ENCODE data around the gene RBPMS2. TPM values are rescaled to one million over a fixed set of nuclear protein-coding genes. Genes with fewer than 3 reads are reported as not detected.

RBPMS2 gene
- total RNA-seq, 1 experiment from 2014 or later: not detected

DNA sequence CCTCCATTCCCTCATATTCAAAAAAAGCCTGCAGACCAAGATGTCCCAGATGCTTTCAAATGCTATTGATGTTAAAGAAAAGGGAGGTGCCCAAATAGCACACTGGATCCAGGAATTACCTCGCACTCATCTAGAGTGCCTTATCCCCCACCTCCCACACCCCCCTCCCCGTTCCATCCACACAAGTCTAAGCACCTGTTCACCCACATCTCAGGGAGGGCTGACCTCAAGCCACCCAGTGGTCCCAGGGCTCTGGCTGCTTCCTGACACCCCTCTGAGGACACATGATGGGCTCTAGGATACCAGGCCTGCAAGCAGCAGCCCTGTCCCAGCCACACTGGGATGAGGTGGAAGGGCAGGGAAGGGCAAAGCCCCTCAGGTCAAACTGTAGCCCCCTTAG, 4.8 kb downstream of the RBPMS2 start:
- Histone ChIP-seq H3K9me2 (replicated peaks; ENCODE audit: insufficient read depth, low read length) (no peaks in the 10 kb centered on the region), H3K4me3 (ENCODE audit: low read length) (no peak overlapping the region), H3K36me3 (ENCODE audit: insufficient read depth, low read length) (no peaks in the 10 kb centered on the region), H2AFZ (ENCODE audit: low read length) (no peak overlapping the region), H3K9me3 (ENCODE audit: low read length) (no peaks in the 10 kb centered on the region), H3K27ac (ENCODE audit: low read length) (no peak overlapping the region), H3K79me2 (ENCODE audit: low read length) (no peaks in the 10 kb centered on the region), H4K20me1 (ENCODE audit: insufficient read depth, low read depth, low read length) (no peaks in the 10 kb centered on the region), H3K9ac (ENCODE audit: low read length) (no peak overlapping the region), H3K27me3 (ENCODE audit: low read length) (no peaks in the 10 kb centered on the region), H3K4me1 (ENCODE audit: low read length) (no peaks in the 10 kb centered on the region), H3K4me2 (ENCODE audit: low read depth, low read length, poor library complexity, severe bottlenecking) (no peak overlapping the region)
- no peak for DNase-seq

DNA sequence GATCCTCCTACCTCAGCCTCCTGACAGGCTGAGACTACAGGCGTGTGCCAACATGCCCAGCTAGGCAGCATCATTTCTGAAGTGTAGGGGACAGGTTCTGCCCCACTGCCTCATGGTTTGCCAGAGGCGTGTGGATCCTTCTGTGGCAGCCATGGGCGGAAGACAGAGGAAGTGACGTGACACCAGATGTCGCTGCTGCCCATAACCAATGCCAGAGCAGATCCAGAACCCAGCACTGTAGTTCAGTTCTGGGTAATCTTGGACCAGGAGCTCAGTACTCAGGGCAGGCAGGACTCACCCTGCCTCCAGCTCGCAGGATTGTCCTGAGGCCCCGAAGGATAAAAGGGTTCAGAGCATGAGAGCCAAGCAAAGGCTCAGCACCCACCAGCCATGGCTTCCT, 8.2 kb downstream of the RBPMS2 start:
- Histone ChIP-seq H3K4me1 (ENCODE audit: low read length) (no peaks in the 10 kb centered on the region), H3K4me2 (ENCODE audit: low read depth, low read length, poor library complexity, severe bottlenecking) (no peak overlapping the region), H3K27ac (ENCODE audit: low read length) (no peak overlapping the region), H4K20me1 (ENCODE audit: insufficient read depth, low read depth, low read length) (no peaks in the 10 kb centered on the region), H3K27me3 (ENCODE audit: low read length) (no peaks in the 10 kb centered on the region), H3K36me3 (ENCODE audit: insufficient read depth, low read length) (no peaks in the 10 kb centered on the region), H3K9me2 (replicated peaks; ENCODE audit: insufficient read depth, low read length) (no peaks in the 10 kb centered on the region), H3K79me2 (ENCODE audit: low read length) (no peaks in the 10 kb centered on the region), H2AFZ (ENCODE audit: low read length) (no peak overlapping the region), H3K9me3 (ENCODE audit: low read length) (no peaks in the 10 kb centered on the region), H3K9ac (ENCODE audit: low read length) (no peak overlapping the region), H3K4me3 (ENCODE audit: low read length) (no peak overlapping the region)
- DNase-seq: no peak

DNA sequence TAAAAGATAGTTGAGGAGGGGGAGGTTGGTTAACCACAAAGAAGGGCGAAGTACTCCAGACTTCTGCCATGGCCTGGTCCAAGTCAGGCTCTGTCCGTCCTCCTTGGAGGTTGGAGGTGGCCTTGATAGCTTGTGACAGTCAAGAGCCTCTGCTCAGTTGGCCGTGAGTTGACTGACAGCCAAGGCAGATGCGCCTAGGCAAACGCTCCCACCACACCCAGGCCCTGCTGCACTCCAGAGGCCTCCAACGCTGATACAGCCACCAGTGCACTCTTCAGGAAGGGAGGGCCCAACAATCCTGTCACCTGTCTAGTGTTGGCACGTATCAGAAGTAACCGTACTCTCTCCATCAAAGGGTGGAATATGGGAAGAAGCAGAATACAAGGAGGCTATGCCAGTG, 9.3 kb downstream of the RBPMS2 start:
- no peak overlapping the region for H3K4me3 ChIP-seq (ENCODE audit: low read length)
- no peaks in the 10 kb centered on the region for H3K9me2 ChIP-seq (replicated peaks; ENCODE audit: insufficient read depth, low read length)
- no peaks in the 10 kb centered on the region for H4K20me1 ChIP-seq (ENCODE audit: insufficient read depth, low read depth, low read length)
- no peaks in the 10 kb centered on the region for H3K36me3 ChIP-seq (ENCODE audit: insufficient read depth, low read length)
- H3K79me2 ChIP-seq (ENCODE audit: low read length): no peaks in the 10 kb centered on the region
- no peaks in the 10 kb centered on the region for H3K4me1 ChIP-seq (ENCODE audit: low read length)
- H3K9me3 ChIP-seq (ENCODE audit: low read length): no peaks in the 10 kb centered on the region
- no peak overlapping the region for H3K27ac ChIP-seq (ENCODE audit: low read length)
- no peak overlapping the region for H2AFZ ChIP-seq (ENCODE audit: low read length)
- no peak for DNase-seq
- no peak overlapping the region for H3K4me2 ChIP-seq (ENCODE audit: low read depth, low read length, poor library complexity, severe bottlenecking)
- no peaks in the 10 kb centered on the region for H3K27me3 ChIP-seq (ENCODE audit: low read length)
- H3K9ac ChIP-seq (ENCODE audit: low read length): no peak overlapping the region

DNA sequence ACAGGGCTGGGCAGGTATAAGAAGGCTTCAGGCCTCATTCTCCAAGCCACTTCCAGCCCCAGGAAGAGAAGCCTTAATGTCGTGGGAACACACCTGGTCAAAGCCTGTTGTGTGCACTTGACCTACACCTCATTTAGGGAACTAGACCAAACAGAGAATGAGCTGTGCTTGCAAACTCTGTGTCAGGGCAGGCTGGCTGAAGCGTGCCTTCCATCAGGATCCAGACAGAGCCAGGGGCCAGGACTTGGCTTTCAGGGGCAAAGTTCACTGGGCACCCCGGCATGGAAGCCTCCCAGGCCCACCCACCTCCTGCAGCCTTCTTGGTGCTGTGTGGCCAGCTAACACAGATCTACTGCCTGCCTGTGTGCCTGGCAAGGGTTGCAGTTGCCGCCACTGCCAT, 11.5 kb downstream of the RBPMS2 start:
- H3K9me3 ChIP-seq (ENCODE audit: low read length): no peaks in the 10 kb centered on the region
- H2AFZ ChIP-seq (ENCODE audit: low read length): no peak overlapping the region
- no peaks in the 10 kb centered on the region for H3K9me2 ChIP-seq (replicated peaks; ENCODE audit: insufficient read depth, low read length)
- H3K27me3 ChIP-seq (ENCODE audit: low read length): no peaks in the 10 kb centered on the region
- no peak for DNase-seq
- H4K20me1 ChIP-seq (ENCODE audit: insufficient read depth, low read depth, low read length): no peaks in the 10 kb centered on the region
- H3K9ac ChIP-seq (ENCODE audit: low read length): no peak overlapping the region
- H3K4me3 ChIP-seq (ENCODE audit: low read length): no peak overlapping the region
- H3K4me2 ChIP-seq (ENCODE audit: low read depth, low read length, poor library complexity, severe bottlenecking): no peak overlapping the region
- H3K79me2 ChIP-seq (ENCODE audit: low read length): no peaks in the 10 kb centered on the region
- no peaks in the 10 kb centered on the region for H3K4me1 ChIP-seq (ENCODE audit: low read length)
- H3K27ac ChIP-seq (ENCODE audit: low read length): no peak overlapping the region
- no peaks in the 10 kb centered on the region for H3K36me3 ChIP-seq (ENCODE audit: insufficient read depth, low read length)

DNA sequence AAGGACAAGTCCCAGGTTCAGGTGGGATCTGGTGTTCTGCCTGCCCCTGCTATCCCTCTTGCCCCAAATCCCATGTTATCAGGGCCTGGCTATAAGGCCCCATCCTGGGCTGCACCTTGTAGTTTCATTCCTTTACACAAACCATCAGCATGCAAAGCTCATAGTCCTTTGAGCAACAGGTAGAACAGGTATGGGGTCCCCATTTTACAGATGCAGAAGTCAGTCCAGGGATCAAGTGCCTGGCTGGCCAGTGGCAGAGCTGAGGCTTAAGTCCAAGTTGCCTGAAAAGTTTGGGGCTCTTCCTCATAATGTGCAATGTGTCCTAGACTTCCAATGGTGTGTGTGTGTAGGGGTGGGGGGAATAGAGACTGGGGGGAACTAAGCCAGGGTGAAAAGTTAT, 11.9 kb downstream of the RBPMS2 start:
- no peaks in the 10 kb centered on the region for H3K36me3 ChIP-seq (ENCODE audit: insufficient read depth, low read length)
- H3K9ac ChIP-seq (ENCODE audit: low read length): no peak overlapping the region
- no peaks in the 10 kb centered on the region for H3K9me2 ChIP-seq (replicated peaks; ENCODE audit: insufficient read depth, low read length)
- no peaks in the 10 kb centered on the region for H3K79me2 ChIP-seq (ENCODE audit: low read length)
- H4K20me1 ChIP-seq (ENCODE audit: insufficient read depth, low read depth, low read length): no peaks in the 10 kb centered on the region
- no peaks in the 10 kb centered on the region for H3K9me3 ChIP-seq (ENCODE audit: low read length)
- DNase-seq: no peak
- no peaks in the 10 kb centered on the region for H3K27me3 ChIP-seq (ENCODE audit: low read length)
- no peak overlapping the region for H3K27ac ChIP-seq (ENCODE audit: low read length)
- H3K4me1 ChIP-seq (ENCODE audit: low read length): no peaks in the 10 kb centered on the region
- no peak overlapping the region for H3K4me2 ChIP-seq (ENCODE audit: low read depth, low read length, poor library complexity, severe bottlenecking)
- H2AFZ ChIP-seq (ENCODE audit: low read length): no peak overlapping the region
- H3K4me3 ChIP-seq (ENCODE audit: low read length): no peak overlapping the region

DNA sequence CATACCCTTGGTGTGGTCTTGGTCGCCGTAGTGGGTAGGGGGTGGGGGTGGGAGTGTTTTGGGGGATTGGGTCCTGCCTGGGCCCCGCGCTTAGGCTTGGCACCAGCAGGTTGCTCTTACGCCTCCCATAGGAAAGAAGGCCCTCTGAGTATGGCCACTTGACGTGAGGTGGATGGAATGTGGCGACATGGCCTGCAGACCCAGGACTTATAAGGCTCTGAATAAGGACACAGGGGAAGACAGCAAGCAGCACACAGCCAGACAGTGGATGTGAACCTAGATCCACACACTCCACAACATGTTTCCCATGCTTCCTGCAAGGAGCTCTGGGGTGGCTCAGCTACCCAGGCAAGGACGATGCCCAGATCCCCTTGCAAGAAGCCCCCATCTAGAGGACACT, 12.4 kb downstream of the RBPMS2 start:
- no peaks in the 10 kb centered on the region for H3K36me3 ChIP-seq (ENCODE audit: insufficient read depth, low read length)
- DNase-seq: no peak
- H3K9me3 ChIP-seq (ENCODE audit: low read length): no peaks in the 10 kb centered on the region
- no peaks in the 10 kb centered on the region for H3K4me1 ChIP-seq (ENCODE audit: low read length)
- H3K4me2 ChIP-seq (ENCODE audit: low read depth, low read length, poor library complexity, severe bottlenecking): no peak overlapping the region
- H3K27me3 ChIP-seq (ENCODE audit: low read length): no peaks in the 10 kb centered on the region
- no peak overlapping the region for H3K4me3 ChIP-seq (ENCODE audit: low read length)
- no peaks in the 10 kb centered on the region for H3K79me2 ChIP-seq (ENCODE audit: low read length)
- H3K9me2 ChIP-seq (replicated peaks; ENCODE audit: insufficient read depth, low read length): no peaks in the 10 kb centered on the region
- no peak overlapping the region for H3K9ac ChIP-seq (ENCODE audit: low read length)
- no peak overlapping the region for H2AFZ ChIP-seq (ENCODE audit: low read length)
- no peaks in the 10 kb centered on the region for H4K20me1 ChIP-seq (ENCODE audit: insufficient read depth, low read depth, low read length)
- H3K27ac ChIP-seq (ENCODE audit: low read length): no peak overlapping the region

DNA sequence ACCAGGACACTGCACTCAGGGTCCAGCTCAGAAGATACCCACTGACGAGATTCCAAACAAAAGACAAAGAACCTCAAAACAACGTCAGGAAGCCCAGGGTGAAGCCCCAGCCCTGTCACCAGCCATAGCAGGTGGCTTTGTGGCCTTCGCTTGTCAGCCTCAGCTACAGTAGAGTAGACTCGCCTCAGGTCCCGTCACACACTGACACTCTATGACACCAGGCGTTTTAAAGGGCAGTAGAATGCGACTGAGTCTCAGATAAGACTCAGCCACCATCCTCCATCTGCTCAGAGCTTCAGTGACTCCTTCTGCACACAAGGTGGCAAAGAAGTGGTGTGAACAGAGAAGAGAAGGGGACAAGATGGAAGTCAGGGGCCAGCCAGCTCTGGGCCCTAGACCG, 12.8 kb downstream of the RBPMS2 start:
- Histone ChIP-seq H3K36me3 (ENCODE audit: insufficient read depth, low read length) (no peaks in the 10 kb centered on the region), H3K4me1 (ENCODE audit: low read length) (no peaks in the 10 kb centered on the region), H2AFZ (ENCODE audit: low read length) (no peak overlapping the region), H3K4me3 (ENCODE audit: low read length) (no peak overlapping the region), H4K20me1 (ENCODE audit: insufficient read depth, low read depth, low read length) (no peaks in the 10 kb centered on the region), H3K9me3 (ENCODE audit: low read length) (no peaks in the 10 kb centered on the region), H3K9me2 (replicated peaks; ENCODE audit: insufficient read depth, low read length) (no peaks in the 10 kb centered on the region), H3K27me3 (ENCODE audit: low read length) (no peaks in the 10 kb centered on the region), H3K79me2 (ENCODE audit: low read length) (no peaks in the 10 kb centered on the region), H3K9ac (ENCODE audit: low read length) (no peak overlapping the region), H3K27ac (ENCODE audit: low read length) (no peak overlapping the region), H3K4me2 (ENCODE audit: low read depth, low read length, poor library complexity, severe bottlenecking) (no peak overlapping the region)
- DNase-seq: no peak

DNA sequence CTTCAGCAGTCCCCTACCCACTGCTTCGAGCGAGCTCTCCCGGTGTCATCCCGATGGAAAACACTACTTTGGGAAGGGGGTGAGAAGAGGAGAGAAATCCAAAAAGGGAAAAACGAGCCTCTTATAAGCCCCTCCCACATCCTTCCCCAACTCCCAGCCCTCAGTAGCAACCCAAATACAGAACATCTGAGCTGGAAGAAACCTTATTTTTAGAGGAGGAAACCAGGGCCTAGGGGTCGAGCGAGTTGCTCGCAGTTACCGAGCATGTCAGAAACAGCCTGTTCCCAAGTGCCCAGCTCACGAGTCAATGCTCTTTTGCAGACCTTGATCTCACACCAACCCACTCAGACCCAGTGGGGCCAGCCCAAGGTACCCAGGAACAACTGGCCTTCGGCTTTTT, 14.2 kb downstream of the RBPMS2 start:
- H3K27me3 ChIP-seq (ENCODE audit: low read length): no peaks in the 10 kb centered on the region
- no peak overlapping the region for H3K9ac ChIP-seq (ENCODE audit: low read length)
- no peaks in the 10 kb centered on the region for H3K36me3 ChIP-seq (ENCODE audit: insufficient read depth, low read length)
- H3K4me2 ChIP-seq (ENCODE audit: low read depth, low read length, poor library complexity, severe bottlenecking): no peak overlapping the region
- H3K4me1 ChIP-seq (ENCODE audit: low read length): no peaks in the 10 kb centered on the region
- H3K4me3 ChIP-seq (ENCODE audit: low read length): no peak overlapping the region
- H4K20me1 ChIP-seq (ENCODE audit: insufficient read depth, low read depth, low read length): no peaks in the 10 kb centered on the region
- no peaks in the 10 kb centered on the region for H3K79me2 ChIP-seq (ENCODE audit: low read length)
- no peak overlapping the region for H2AFZ ChIP-seq (ENCODE audit: low read length)
- no peaks in the 10 kb centered on the region for H3K9me3 ChIP-seq (ENCODE audit: low read length)
- no peak for DNase-seq
- no peaks in the 10 kb centered on the region for H3K9me2 ChIP-seq (replicated peaks; ENCODE audit: insufficient read depth, low read length)
- H3K27ac ChIP-seq (ENCODE audit: low read length): no peak overlapping the region

DNA sequence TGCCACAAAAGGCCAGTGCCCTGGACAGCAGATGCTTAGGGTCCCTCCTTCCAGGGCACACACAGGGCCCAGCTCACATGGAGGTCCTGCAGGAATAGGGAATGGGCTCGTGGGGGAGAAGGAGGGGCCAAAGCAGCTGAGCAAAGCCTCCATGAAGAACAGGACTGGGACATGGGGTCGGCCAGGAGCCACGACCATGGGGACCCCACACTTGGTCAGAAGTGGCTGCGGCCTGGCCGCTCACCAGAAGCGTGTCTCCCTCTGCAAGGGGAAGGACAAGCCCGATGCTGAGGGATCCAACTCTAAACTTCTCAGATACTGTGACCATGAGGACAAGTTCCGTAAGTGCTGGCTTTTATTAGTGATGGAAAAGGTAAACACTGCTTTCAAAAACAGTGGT, 15.3 kb downstream of the RBPMS2 start:
- peaks cover 5% of the 10 kb centered on the region for H3K4me1 ChIP-seq (ENCODE audit: low read length)
- no peak overlapping the region for H3K4me3 ChIP-seq (ENCODE audit: low read length)
- no peaks in the 10 kb centered on the region for H3K9me3 ChIP-seq (ENCODE audit: low read length)
- no peak overlapping the region for H2AFZ ChIP-seq (ENCODE audit: low read length)
- H3K9ac ChIP-seq (ENCODE audit: low read length): no peak overlapping the region
- H3K4me2 ChIP-seq (ENCODE audit: low read depth, low read length, poor library complexity, severe bottlenecking): no peak overlapping the region
- H3K9me2 ChIP-seq (replicated peaks; ENCODE audit: insufficient read depth, low read length): no peaks in the 10 kb centered on the region
- no peaks in the 10 kb centered on the region for H3K27me3 ChIP-seq (ENCODE audit: low read length)
- no peaks in the 10 kb centered on the region for H4K20me1 ChIP-seq (ENCODE audit: insufficient read depth, low read depth, low read length)
- H3K79me2 ChIP-seq (ENCODE audit: low read length): no peaks in the 10 kb centered on the region
- H3K36me3 ChIP-seq (ENCODE audit: insufficient read depth, low read length): no peaks in the 10 kb centered on the region
- H3K27ac ChIP-seq (ENCODE audit: low read length): no peak overlapping the region
- no peak for DNase-seq

All from Karpas-422 (cell line).